Embryonic facial prominence (tissue), 1 donor: ENCODE measurements around the gene ZAR1L.

Experiments
- DNase-seq: peaks from one replicate; pipeline ENCODE4 v3.0.0-alpha.2; 2016; ENCODE audit errors: extremely low spot score

The ZAR1L gene

GRCh38 chr13:32300920-32301319 is 14.2 kb downstream of the ZAR1L start:
- DNase-seq: no peak

DNA sequence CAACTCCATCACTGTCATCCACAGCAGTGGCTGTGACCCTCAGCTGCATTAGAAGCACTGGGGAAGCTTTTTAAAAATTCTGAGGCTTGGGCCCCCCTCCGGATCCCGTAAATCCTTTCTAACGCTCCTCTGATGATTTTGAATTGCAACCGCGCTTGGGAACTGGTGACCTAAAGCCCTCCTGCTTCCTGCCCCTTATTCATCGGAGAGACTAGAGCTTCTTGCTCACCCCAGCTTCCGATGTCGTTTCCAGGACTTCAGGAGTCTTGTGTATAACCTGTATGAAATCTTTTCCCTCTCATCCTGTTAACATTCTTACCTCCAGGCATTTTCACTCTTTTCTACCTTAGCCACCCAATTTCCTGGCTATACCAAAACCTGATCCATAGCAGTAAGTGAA is 14.8 kb downstream of the ZAR1L start:
- no peak for DNase-seq

- no peak for DNase-seq
Measured at GRCh38 chr13:32299893-32300292, 15.3 kb downstream of the ZAR1L start.

GRCh38 chr13:32298695-32299094 is 16.5 kb downstream of the ZAR1L start:
- DNase-seq: no peak

DNA sequence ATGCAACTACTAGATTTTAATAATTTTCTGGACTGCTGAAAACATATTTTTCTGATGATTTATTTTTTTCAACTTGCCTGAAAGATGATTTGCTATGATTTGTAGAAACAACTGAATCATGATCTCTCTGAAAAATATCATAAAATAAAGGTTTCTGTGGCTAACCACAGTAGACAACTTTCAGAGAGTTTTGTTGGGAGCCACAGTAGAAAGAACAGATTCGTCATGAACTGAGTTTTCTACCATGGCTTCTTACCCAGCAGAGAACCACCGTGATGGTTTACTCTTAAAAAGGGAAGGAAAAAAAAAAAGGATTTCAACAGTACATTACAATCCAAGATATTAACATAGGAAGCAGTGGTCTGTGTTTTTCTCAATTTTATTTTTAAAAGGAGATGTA is 18.0 kb downstream of the ZAR1L start:
- no peak for DNase-seq

GRCh38 chr13:32285633-32285965 is 29.6 kb downstream of the ZAR1L start:
- no peak for DNase-seq

DNA sequence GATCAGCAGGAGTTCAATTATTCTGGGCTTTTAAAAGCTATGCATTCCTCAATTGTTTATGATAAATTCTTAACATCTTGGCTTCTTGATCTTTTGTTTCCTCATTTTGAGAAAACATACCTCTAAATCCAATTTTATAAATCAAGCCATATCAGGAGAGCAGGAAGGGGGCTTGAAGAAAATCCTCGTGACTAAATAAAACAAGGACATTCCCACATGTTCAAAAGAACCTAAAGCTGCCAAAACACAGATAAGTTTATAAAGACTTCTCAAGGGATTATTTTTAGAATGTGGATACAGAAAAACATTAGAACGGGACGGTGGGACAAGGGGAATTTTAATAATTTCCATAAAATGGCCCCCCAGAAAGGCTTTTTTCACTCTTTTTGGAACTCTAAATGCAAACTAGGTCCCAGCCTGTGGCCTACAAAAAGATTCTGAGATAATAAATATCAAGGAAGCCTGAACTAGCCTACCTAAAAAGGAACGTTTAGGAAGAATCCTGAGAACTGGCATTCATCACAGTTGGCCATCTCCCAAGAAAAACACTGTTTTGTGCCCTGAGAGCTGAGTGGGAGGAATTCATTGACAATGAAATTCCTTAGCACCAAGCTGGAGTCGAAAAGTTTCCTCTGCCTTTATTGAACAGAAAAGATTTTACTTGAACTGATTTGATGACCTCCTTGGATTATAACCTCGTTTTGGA is 30.1 kb downstream of the ZAR1L start:
- no peak for DNase-seq

- no peak for DNase-seq
Measured at GRCh38 chr13:32282096-32282711, 33.0 kb downstream of the ZAR1L start.

DNA sequence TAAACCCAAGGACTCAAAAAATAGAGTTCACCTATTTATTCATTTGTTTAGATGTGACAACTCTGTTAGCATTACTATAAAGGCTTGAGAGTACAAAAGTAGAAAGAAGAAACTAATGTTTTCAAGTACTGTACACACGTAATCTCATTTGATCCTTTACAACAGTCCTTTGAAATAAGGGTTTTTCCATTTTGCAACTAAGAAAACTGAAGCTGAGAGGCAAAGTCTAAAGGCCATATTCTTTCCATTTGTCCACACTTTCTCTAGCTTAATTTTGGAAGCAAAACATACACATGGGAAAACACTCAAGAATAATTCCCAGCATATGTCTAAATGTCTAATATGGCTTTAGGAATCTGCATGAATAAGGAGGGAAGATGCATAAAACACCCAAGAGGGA is 34.1 kb downstream of the ZAR1L start:
- DNase-seq: no peak

GRCh38 chr13:32278426-32278825 is 36.7 kb downstream of the ZAR1L start:
- DNase-seq: no peak

- DNase-seq: no peak
Measured at GRCh38 chr13:32277839-32278238, 37.3 kb downstream of the ZAR1L start.

GRCh38 chr13:32272021-32272683 is 43.0 kb downstream of the ZAR1L start:
- DNase-seq: no peak

DNA sequence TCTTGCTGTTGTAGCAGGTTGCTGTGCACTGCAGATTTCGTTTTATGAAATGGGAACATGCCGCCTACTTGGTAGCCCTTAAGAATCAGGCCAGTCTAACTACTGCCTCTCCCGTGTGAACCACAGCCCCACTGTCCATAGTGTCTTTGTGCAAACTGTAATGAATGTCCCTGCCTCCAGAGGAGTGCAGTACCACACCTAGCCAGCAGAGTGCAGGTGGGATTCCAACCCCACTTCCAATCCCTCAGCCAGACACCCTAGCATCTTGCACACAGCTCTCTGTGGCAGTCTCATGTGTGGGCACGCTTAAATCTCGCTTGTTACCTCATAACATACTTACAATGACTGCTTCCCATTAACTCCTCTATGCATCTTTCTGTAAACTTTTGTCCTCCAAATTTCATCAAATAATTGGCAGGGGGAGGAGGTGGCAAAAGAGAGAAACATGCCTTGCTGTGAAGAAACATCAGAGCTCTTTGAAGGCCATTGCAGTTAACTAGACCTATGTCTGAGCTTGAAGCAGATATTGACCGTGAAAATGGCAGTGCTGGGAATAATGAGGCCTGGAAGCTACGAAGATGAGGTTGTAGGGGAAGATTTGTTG is 47.2 kb downstream of the ZAR1L start:
- DNase-seq: no peak

GRCh38 chr13:32266130-32266529 is 49.0 kb downstream of the ZAR1L start:
- DNase-seq: no peak

DNA sequence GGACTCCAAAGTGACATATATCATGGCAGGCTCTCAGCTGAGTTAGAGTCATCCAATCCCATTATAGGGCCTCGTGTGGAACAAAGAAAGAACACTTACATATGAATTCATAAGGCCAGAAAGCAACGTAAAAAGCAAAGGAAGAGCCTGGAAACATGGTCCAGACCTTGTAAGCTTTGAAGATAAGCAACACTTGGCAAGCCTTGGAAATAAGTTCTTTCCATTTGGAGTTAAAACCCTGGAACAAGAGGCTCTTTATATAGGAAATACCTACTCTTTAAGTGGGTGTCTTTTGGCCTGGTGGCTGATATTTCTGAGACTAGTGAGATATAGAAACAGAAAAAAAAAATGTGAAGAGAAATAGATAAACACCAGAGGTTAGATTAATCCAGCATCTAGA is 49.4 kb downstream of the ZAR1L start:
- DNase-seq: no peak

GRCh38 chr13:32264407-32264806 is 50.8 kb downstream of the ZAR1L start:
- no peak for DNase-seq

GRCh38 chr13:32262619-32263018 is 52.5 kb downstream of the ZAR1L start:
- DNase-seq: no peak

- no peak for DNase-seq
Measured at GRCh38 chr13:32262165-32262564, 53.0 kb downstream of the ZAR1L start.

- DNase-seq: no peak
Measured at GRCh38 chr13:32261567-32261966, 53.6 kb downstream of the ZAR1L start.

DNA sequence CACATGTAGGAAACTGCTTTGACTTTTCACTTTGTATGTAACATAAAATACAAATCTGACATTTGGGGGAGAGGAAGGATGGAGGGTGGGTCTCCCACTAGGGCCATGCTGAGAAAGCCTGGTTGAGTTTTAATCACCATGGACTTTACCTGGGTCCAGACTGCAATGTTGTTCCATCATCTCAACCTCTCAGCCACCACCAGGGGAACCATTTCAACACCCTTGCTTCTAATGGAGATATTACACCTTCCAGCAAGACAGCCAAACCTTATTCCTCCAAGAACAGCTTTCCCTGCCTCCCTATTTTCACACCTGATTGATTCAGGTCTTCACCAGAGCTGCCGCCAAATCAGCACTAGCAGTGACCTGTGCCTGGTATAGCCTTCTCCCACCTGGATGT is 56.0 kb downstream of the ZAR1L start:
- no peak for DNase-seq

DNA sequence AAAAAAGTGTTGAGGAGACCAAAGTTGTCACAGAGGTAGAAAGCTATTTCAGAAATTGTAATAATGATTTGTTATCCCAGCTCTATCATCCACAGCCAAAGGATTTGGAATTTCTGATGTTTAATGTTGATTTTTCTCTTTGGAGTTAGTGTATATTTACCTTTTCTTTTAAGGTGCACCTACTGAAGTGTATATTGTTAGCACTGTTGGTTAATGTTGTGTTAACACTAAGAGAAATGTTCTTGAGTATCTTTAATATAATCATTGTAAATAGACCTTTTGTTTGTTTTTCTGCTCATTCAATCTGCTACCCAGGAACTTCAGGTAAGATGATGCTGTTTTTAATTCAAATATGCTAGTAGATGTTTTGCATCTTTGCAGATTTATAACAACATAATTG is 57.5 kb downstream of the ZAR1L start:
- no peak for DNase-seq

DNA sequence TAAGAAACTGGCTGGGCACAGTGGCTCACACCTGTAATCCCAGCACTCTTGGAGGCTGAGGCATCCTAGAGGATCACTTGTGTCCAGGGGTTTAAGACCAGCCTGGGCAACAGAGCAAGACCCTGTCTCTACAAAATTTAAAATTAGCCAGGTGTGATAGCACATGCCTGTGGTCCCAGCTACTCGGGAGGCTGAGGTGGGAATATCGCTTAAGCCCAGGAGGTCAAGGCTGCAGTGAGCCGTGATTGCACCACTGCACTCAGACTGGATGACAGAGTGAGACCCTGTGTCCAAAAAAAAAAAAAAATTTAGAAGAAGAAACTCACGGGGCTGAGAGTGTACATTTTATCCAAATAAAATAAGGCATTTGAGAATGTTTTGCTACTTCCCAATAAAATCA is 58.9 kb downstream of the ZAR1L start:
- DNase-seq: no peak

GRCh38 chr13:32255724-32256109 is 59.4 kb downstream of the ZAR1L start:
- DNase-seq: no peak
